HG03103 (cell line): Measurements from ENCODE around the gene RPUSD2.

ENCODE experiments used
- ATAC-seq: cut with Tn5 transposase; IDR thresholded peaks from one replicate; pipeline ENCODE4 v1.9.1; 2021; ENCODE audit warnings: low read depth; ENCODE audit not compliant: unreplicated experiment

RPUSD2 gene

GRCh38 chr15:40569129-40569953, at the start of gene RPUSD2:
Gene RPUSD2, plus strand, starts transcription at chr15:40569299. Its CDS starts 39 bp downstream, at chr15:40569338.
- peak; percentile 45 for ATAC-seq

- no peak for ATAC-seq
These were observed 45.5 kb upstream of the RPUSD2 start for GRCh38 chr15:40523611-40524010.

GRCh38 chr15:40525855-40526254, 43.2 kb upstream of the RPUSD2 start:
- no peak for ATAC-seq

- no peak for ATAC-seq
These were observed 40.3 kb upstream of the RPUSD2 start for GRCh38 chr15:40528801-40529200.

- ATAC-seq = no peak
These were observed 35.2 kb upstream of the RPUSD2 start for GRCh38 chr15:40533763-40534364.

GRCh38 chr15:40534371-40534770, 34.7 kb upstream of the RPUSD2 start:
- ATAC-seq = no peak

GRCh38 chr15:40536501-40536900, 32.6 kb upstream of the RPUSD2 start:
- no peak for ATAC-seq

GRCh38 chr15:40538976-40539375, 30.1 kb upstream of the RPUSD2 start:
- no peak for ATAC-seq

- ATAC-seq = no peak
These were observed 26.0 kb upstream of the RPUSD2 start for GRCh38 chr15:40543082-40543481.

GRCh38 chr15:40543631-40544294, 25.3 kb upstream of the RPUSD2 start:
- peak; percentile 59 for ATAC-seq

GRCh38 chr15:40545457-40545856, 23.6 kb upstream of the RPUSD2 start:
- no peak for ATAC-seq

GRCh38 chr15:40548610-40549009, 20.5 kb upstream of the RPUSD2 start:
- ATAC-seq = no peak

- ATAC-seq = no peak
These were observed 19.2 kb upstream of the RPUSD2 start for GRCh38 chr15:40549894-40550293.

GRCh38 chr15:40550341-40551037, 18.6 kb upstream of the RPUSD2 start:
- peak; percentile 60 for ATAC-seq

- no peak for ATAC-seq
These were observed 15.0 kb upstream of the RPUSD2 start for GRCh38 chr15:40554161-40554525.

- ATAC-seq = no peak
These were observed 13.2 kb upstream of the RPUSD2 start for GRCh38 chr15:40555876-40556275.

GRCh38 chr15:40558952-40559742, 10.0 kb upstream of the RPUSD2 start:
- ATAC-seq = no peak

GRCh38 chr15:40562691-40563090, 6.4 kb upstream of the RPUSD2 start:
- ATAC-seq = no peak

- no peak for ATAC-seq
These were observed 5.7 kb upstream of the RPUSD2 start for GRCh38 chr15:40563426-40563825.
